Bronchial epithelial cell (primary cell): ENCODE results near the gene OR8D2. TPM values are rescaled to one million over a fixed set of nuclear protein-coding genes. Genes with fewer than 3 reads are reported as not detected.

Source experiments
- DNase-seq: peaks from one replicate; pipeline ENCODE4 v3.0.0-alpha.2; 2010; ENCODE audit warnings: low read depth
- FAIRE-seq: peaks from 2 replicates; lab custom pipeline; 2011; peaks lifted over from hg19 to GRCh38; lab: Jason Lieb, UNC
- H3K27me3 ChIP-seq: 2 replicates; pipeline ENCODE4 v1.5.1; 2011; ENCODE audit warnings: low read length; ENCODE audit not compliant: control insufficient read depth, insufficient read depth
- H3K36me3 ChIP-seq: 2 replicates; pipeline ENCODE4 v1.5.1; 2011; ENCODE audit warnings: low read length; ENCODE audit not compliant: control insufficient read depth, insufficient read depth
- H3K4me3 ChIP-seq: 2 replicates; pipeline ENCODE4 v1.5.1; 2011; ENCODE audit warnings: mild to moderate bottlenecking, low read depth, low read length, control low read depth
- total RNA-seq: library from RNA; depleted of rRNA; stranded (reverse); fragments of >200 nt; gene quantifications from 2 replicates; pipeline ENCODE4 v1.2.1, GENCODE V29; 2014
- TF ChIP-seq, protein P1 (sequence below): IDR thresholded peaks from 2 replicates; pipeline ENCODE4 v1.5.1; 2011; ENCODE audit warnings: mild to moderate bottlenecking, moderate library complexity, low read length, control low read depth, inconsistent platforms; ENCODE audit not compliant: insufficient read depth, severe bottlenecking

Gene OR8D2
- total RNA-seq, 1 donor from 2014 or later = not detected

DNA sequence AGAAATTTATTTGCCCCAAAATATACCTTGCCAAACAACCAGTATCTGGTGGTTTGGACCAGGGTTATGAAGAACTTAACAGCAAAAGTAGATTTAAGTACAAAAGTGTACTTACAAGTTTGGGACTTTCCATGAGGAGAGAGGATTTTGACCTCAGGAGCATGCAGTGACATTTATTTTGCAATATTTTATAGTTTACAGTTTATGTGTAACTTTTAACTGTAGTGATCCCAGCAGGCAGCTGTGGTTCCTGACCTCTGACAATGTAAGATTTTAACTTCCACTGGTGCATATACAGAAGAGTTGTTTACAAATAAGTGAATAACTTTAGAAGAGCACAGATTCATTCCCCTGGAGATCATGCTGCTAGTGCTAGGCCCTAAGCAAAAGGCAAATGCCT, 12.9 kb downstream of the OR8D2 start:
- H3K27me3 ChIP-seq = no peaks in the 10 kb centered on the region
- FAIRE-seq = no peak
- no peak for DNase-seq
- H3K36me3 ChIP-seq = no peaks in the 10 kb centered on the region
- H3K4me3 ChIP-seq = no peak overlapping the region
- TF ChIP-seq, protein P1, sequence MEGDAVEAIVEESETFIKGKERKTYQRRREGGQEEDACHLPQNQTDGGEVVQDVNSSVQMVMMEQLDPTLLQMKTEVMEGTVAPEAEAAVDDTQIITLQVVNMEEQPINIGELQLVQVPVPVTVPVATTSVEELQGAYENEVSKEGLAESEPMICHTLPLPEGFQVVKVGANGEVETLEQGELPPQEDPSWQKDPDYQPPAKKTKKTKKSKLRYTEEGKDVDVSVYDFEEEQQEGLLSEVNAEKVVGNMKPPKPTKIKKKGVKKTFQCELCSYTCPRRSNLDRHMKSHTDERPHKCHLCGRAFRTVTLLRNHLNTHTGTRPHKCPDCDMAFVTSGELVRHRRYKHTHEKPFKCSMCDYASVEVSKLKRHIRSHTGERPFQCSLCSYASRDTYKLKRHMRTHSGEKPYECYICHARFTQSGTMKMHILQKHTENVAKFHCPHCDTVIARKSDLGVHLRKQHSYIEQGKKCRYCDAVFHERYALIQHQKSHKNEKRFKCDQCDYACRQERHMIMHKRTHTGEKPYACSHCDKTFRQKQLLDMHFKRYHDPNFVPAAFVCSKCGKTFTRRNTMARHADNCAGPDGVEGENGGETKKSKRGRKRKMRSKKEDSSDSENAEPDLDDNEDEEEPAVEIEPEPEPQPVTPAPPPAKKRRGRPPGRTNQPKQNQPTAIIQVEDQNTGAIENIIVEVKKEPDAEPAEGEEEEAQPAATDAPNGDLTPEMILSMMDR = no peak

DNA sequence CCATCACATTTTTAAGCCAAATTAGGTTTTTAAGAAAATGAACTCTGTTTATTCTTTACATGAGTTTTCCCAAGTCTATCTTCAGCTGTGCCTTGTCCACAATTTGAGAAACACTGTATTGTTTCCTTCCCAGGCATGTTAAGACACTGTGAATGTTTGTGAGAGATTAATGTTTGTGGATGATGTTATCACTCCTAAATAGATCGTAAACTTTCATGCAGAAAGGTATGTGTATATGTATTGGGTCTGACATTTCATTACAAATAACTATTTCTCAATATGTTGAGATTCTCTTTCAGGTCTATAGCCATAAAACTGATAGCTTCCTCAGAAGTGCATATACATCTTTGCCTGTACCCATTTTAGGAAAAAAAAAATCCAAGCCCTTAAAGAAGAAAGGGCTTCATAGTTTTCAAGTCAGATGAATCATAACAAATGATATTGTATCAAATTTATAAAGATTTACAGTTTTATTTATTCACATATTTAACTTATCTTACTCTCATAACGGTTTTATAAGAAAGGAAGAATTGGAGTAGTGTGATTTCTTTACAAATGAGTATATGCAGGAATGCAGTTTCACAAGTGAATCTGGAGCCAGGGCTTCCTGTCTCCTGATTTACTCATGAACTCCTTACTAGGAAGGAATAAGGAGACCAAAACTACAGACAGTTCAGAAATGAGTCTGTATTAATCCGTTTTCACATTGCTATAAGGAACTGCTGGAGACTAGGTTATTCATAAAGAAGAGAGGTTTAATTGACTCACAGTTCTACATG, 17.5 kb downstream of the OR8D2 start:
- DNase-seq = no peak
- no peak for FAIRE-seq
- Histone ChIP-seq H3K27me3 (no peaks in the 10 kb centered on the region), H3K4me3 (no peak overlapping the region), H3K36me3 (no peaks in the 10 kb centered on the region)
- TF ChIP-seq, protein P1 = no peak

DNA sequence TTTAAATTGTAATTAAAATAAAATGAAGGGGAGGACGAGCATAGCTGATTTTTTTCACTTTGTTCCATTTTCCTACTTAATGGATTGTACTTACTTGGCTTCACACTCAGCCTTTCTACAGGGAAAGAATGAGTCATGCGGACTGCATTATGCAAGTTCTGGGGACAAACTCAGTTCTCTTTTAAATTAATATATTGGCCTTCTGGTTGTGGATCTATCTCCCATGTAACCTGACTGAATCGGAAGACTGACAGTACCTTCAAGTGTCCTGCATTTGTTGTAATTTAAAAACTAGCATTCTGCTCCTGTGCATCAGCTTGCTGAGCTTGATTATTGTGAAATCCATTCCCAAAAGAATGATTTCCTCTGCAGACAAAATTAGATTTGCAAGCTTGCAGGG, 18.4 kb downstream of the OR8D2 start:
- H3K4me3 ChIP-seq = no peak overlapping the region
- TF ChIP-seq, protein P1 = no peak
- no peaks in the 10 kb centered on the region for H3K36me3 ChIP-seq
- H3K27me3 ChIP-seq = no peaks in the 10 kb centered on the region
- peak; percentile 56 for DNase-seq
- FAIRE-seq = no peak

DNA sequence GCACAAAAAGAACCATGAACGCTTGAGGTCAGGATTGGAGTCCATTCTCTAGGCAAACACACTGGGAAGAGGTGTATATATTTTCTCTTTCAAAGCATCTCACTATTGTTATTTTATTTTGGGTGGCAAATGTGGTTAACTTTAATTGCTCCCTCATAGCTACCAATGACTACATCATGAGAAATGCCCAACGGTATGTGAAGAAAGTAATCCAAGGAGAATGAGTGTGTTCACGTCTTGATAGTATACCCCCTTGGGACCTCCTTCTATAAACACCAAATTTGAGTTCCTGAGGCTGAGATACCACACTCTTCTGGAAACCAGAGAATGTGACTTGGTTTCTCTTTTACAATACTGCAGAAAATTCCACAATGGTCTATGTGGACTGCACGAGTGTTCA, 22.1 kb downstream of the OR8D2 start:
- Histone ChIP-seq H3K4me3 (no peak overlapping the region), H3K27me3 (no peaks in the 10 kb centered on the region), H3K36me3 (no peaks in the 10 kb centered on the region)
- FAIRE-seq (no peak), DNase-seq (no peak)
- TF ChIP-seq, protein P1 = no peak

DNA sequence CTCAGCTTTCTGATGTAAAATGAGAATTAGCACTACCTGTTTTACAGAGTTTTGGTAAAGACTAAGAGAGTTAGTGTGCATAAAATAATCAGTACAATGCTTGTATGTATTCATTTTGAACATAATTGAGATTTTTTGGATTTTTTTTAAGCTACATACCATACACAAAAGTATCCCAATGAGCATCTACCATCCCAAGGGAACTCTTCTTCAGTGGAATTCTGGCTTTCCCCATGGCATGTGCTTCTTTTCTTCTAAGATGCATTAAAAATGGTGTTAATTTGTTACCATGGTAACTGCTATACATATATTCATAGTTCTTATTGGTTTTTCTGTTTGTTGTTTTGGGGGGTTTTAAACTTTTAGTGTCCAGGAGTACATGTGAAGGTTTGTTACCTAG, 24.0 kb downstream of the OR8D2 start:
- FAIRE-seq = no peak
- no peak for DNase-seq
- Histone ChIP-seq H3K27me3 (no peaks in the 10 kb centered on the region), H3K36me3 (no peaks in the 10 kb centered on the region), H3K4me3 (no peak overlapping the region)
- TF ChIP-seq, protein P1 = no peak

DNA sequence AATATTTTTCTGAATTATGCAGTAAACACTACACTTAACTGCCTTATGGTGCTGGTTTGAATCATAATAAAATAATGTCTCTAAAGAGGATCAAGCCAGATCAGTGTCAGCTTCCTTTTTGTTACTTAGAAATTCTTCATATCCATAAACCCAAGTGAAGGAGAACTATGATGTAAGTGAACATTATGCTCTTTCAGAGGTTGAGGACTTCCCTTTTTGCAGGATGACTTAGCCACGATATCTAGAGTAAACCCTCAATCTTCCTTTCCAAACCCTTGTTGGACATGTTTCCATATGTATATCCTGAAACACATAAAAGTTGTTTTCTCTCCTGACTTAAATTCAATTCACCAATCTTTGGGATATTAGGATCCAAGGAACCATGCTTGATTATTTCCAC, 25.3 kb downstream of the OR8D2 start:
- H3K27me3 ChIP-seq = no peaks in the 10 kb centered on the region
- TF ChIP-seq, protein P1 = no peak
- no peak overlapping the region for H3K4me3 ChIP-seq
- DNase-seq (no peak), FAIRE-seq (no peak)
- no peaks in the 10 kb centered on the region for H3K36me3 ChIP-seq
